Stomach smooth muscle (tissue), 2 donors: ENCODE data around the gene RNF4.

Source experiments
- H3K27ac ChIP-seq: one replicate; pipeline ENCODE4 v1.7.0; 2013; ENCODE audit warnings: mild to moderate bottlenecking, low read length, inconsistent platforms
- H3K27me3 ChIP-seq, 2 donors: one replicate each; pipeline ENCODE4 v1.7.0; 2013; ENCODE audit warnings: low read length in 2 of 2; ENCODE audit not compliant: insufficient read depth in 2 of 2, control insufficient read depth in 1 of 2
- H3K36me3 ChIP-seq, 2 donors: one replicate each; pipeline ENCODE4 v1.7.0; 2013; ENCODE audit warnings: low read length in 2 of 2; ENCODE audit not compliant: control insufficient read depth in 2 of 2, insufficient read depth in 2 of 2
- H3K4me1 ChIP-seq: one replicate; pipeline ENCODE4 v1.7.0; 2013; ENCODE audit warnings: low read length; ENCODE audit not compliant: control insufficient read depth, insufficient read depth
- H3K4me3 ChIP-seq, 2 donors: one replicate each; pipeline ENCODE4 v1.7.0; 2013; ENCODE audit warnings: low read length in 2 of 2
- H3K9ac ChIP-seq, 2 donors: one replicate each; pipeline ENCODE4 v1.7.0; 2013; ENCODE audit warnings: low read length in 2 of 2, mild to moderate bottlenecking in 1 of 2
- H3K9me3 ChIP-seq, 2 donors: one replicate each; pipeline ENCODE4 v1.7.0; 2013; ENCODE audit warnings: low read length in 2 of 2; ENCODE audit not compliant: control insufficient read depth in 2 of 2
- donor health status: healthy.
- donor health status: Pancreatic carcinoma.

RNF4 gene

GRCh38 chr4:2449051-2449450, 19.9 kb upstream of the RNF4 start:
- Histone ChIP-seq H3K4me1 (no peaks in the 10 kb centered on the region), H3K4me3 (no peak overlapping the region), H3K36me3 (no peaks in the 10 kb centered on the region), H3K9ac (no peak overlapping the region), H3K27me3 (no peaks in the 10 kb centered on the region), H3K9me3 (no peaks in the 10 kb centered on the region), H3K27ac (no peak overlapping the region)

DNA sequence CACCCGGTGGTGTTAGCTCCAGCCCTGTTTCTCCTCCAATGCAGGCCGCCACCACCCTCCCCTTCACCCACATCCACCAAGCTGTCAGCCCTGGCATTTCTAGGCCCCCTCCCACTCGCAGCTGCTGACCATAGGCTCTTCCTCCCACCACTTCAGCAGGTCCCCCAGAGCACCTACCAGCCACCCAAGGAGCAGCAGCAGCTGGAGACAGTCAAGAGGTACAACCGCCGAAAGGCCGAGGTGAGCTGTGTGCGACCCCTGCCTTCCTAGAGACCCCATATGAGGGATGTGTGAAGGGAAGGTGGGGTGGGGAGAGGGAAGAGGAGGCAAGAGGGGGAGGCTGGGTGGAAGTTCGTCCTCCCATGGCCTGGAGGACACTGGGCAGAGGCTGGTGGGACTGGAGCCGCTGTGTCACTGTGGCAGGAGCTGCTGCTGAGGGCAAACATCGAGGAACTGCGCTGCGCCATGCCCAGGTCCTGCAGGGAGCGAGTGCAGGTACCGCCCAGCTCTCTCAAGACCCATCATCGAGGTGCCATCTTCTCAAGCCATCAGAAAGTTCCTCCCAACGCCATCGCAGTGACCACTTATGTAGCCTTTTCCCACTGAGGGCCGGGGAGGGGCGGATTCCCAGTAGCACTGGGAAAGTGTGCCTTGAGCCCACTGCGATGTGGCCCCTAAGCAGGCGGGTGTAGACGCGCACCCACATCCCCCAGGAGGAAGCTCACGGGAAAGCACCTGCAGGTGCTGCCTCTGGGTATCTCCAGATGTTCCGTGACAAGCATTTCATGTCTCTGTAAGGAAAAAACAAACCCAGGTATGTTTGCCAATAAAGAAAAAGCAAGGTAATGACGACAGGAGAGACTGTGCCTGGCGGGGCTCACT, 19.2 kb upstream of the RNF4 start:
- no peaks in the 10 kb centered on the region for H3K36me3 ChIP-seq
- no peaks in the 10 kb centered on the region for H3K9me3 ChIP-seq
- no peaks in the 10 kb centered on the region for H3K27me3 ChIP-seq
- no peak overlapping the region for H3K4me3 ChIP-seq
- H3K4me1 ChIP-seq: no peaks in the 10 kb centered on the region
- no peak overlapping the region for H3K27ac ChIP-seq
- H3K9ac ChIP-seq: no peak overlapping the region

- H3K27ac ChIP-seq: no peak overlapping the region
- H3K9me3 ChIP-seq: no peaks in the 10 kb centered on the region
- no peak overlapping the region for H3K4me3 ChIP-seq
- no peaks in the 10 kb centered on the region for H3K36me3 ChIP-seq
- H3K27me3 ChIP-seq: no peaks in the 10 kb centered on the region
- no peaks in the 10 kb centered on the region for H3K4me1 ChIP-seq
- no peak overlapping the region for H3K9ac ChIP-seq
Measured at GRCh38 chr4:2450394-2451035, 18.4 kb upstream of the RNF4 start.

- H3K27me3 ChIP-seq: no peaks in the 10 kb centered on the region
- no peaks in the 10 kb centered on the region for H3K36me3 ChIP-seq
- no peak overlapping the region for H3K4me3 ChIP-seq
- no peak overlapping the region for H3K9ac ChIP-seq
- no peak overlapping the region for H3K27ac ChIP-seq
- H3K4me1 ChIP-seq: no peaks in the 10 kb centered on the region
- no peaks in the 10 kb centered on the region for H3K9me3 ChIP-seq
Measured at GRCh38 chr4:2451036-2451520, 17.8 kb upstream of the RNF4 start.

DNA sequence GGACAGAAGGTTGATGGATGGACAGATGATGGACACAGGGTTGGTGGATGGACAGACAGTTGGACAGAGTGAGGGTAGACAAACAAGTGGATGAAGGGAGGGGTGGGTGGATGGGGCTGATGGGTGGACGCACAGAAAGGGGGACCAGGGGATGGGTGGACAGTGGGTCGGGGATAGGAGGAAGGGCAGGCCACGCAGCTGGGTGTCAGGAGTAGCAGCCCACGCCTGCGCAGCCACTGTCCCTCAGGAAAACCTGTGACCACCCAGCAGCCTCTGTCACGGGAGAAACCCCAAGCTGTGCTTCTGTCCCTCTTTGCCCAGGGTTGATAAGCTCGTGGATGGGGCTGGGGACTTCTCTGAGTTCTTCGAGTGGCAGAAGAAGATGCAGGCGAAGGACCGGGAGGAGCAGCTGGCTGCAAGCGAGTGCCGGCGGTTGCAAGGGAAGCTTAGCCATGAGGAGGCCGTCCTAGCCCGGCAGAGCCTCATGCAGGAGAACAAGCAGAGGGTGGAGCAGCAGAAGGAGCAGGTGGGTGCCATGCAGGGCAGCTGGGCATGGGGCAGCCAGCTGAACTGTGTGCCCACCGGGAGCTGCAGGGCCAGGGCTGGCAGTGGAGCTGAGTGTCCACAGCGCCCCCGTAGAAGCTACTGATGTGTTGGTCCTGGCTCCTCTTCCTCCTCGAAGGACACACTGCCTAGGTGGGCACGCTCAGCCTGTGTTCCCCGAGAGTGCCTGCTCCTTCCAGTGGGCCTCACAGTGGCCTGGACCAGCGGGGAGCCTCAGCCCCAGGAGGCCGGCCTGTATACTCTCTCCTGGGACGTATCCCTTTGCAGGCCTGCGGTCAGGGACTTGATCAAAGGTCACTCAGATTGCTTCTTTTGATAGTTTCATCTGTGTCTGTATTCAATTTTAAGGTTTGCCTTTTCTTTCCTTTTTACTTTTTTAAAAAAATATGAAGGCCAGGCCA, 16.8 kb upstream of the RNF4 start:
- Histone ChIP-seq H3K4me1 (no peaks in the 10 kb centered on the region), H3K4me3 (no peak overlapping the region), H3K27me3 (no peaks in the 10 kb centered on the region), H3K27ac (no peak overlapping the region), H3K9ac (no peak overlapping the region), H3K36me3 (no peaks in the 10 kb centered on the region), H3K9me3 (no peaks in the 10 kb centered on the region)

- H3K9me3 ChIP-seq: no peaks in the 10 kb centered on the region
- no peaks in the 10 kb centered on the region for H3K36me3 ChIP-seq
- H3K9ac ChIP-seq: no peak overlapping the region
- peaks cover 11% of the 10 kb centered on the region for H3K4me1 ChIP-seq
- H3K4me3 ChIP-seq: no peak overlapping the region
- H3K27me3 ChIP-seq: peaks cover 0 to 6% of the 10 kb centered on the region in 2 donors
- no peak overlapping the region for H3K27ac ChIP-seq
Measured at GRCh38 chr4:2457481-2458295, 11.2 kb upstream of the RNF4 start.

DNA sequence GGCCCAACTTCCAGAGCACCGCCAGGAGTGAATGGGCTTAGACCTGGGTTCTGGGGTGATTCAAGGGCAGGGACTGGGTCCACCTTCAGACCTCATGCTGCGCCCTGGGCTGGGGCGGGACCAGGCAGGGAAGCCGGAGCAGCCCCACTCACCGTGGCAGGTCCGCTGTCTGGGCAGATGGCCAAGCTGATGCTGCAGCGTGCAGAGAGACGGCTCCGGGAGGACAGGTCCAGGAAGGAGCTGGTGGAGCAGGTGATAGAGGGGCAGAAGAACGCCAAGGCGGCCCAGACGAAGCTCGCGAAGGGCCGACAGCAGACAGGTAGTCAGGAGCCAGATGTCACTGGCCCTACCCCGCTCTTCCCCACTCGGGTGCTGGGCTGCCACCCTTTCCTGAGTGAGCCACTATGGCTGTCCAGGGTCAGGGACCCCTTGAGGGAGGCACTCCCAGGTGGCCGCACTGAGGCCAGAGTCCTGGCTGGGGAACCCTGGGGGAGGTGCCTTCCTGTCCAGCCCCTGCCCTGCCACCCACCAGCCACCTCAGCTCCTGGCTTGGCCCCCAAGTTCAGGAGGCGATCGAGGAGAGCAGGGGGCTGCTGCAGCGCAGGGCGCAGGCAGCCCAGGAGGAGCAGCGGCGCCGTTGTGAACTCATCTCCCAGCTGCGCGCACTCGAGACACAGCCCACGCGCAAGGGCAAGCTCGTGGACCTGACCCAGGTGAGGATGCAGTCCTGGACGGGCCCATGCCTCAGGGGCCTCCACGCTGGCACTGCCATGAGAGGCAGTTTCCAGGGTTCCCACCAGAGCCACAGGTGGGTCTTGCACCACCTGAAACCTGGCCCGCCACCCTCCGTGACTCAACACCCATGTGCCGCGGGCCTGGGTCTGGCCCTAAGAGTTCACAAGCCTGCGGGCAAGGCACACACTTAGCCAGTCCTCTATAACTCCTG, 10.1 kb upstream of the RNF4 start:
- H3K36me3 ChIP-seq: no peaks in the 10 kb centered on the region
- peaks cover 0 to 6% of the 10 kb centered on the region in 2 donors for H3K27me3 ChIP-seq
- no peak overlapping the region for H3K9ac ChIP-seq
- H3K4me3 ChIP-seq: no peak overlapping the region
- H3K4me1 ChIP-seq: peaks cover 21% of the 10 kb centered on the region
- no peaks in the 10 kb centered on the region for H3K9me3 ChIP-seq
- H3K27ac ChIP-seq: no peak overlapping the region

GRCh38 chr4:2459589-2460349, 9.1 kb upstream of the RNF4 start:
- Histone ChIP-seq H3K9ac (no peak overlapping the region), H3K9me3 (no peaks in the 10 kb centered on the region), H3K36me3 (no peaks in the 10 kb centered on the region), H3K4me1 (peaks cover 21% of the 10 kb centered on the region), H3K27me3 (peaks cover 0 to 6% of the 10 kb centered on the region in 2 donors), H3K4me3 (no peak overlapping the region), H3K27ac (no peak overlapping the region)
